Lower leg skin (tissue), 4 donors: ENCODE results near the gene BZW2. TPM values are rescaled to one million over a fixed set of nuclear protein-coding genes. Genes with fewer than 3 reads are reported as not detected.

Experiments used
- DNase-seq, 2 donors: peaks; one replicate each; pipeline ENCODE4 v3.0.0-alpha.2; 2019; ENCODE audit warnings: low spot score in 2 of 2
- H3K4me3 ChIP-seq: fragments of 200-600 bp; sonication (generic); 2 replicates; pipeline ENCODE4 v1.5.1; 2017; ENCODE audit warnings: mild to moderate bottlenecking, low read depth; ENCODE audit not compliant: poor library complexity, severe bottlenecking
- POLR2A ChIP-seq, 2 donors: fragments of 450-650 bp; IDR thresholded peaks; one replicate each; pipeline ENCODE4 v1.6.1; 2016 to 2017; ENCODE audit warnings: antibody characterized with exemption in 2 of 2, mild to moderate bottlenecking in 1 of 2, moderate library complexity in 1 of 2
- WGBS, 2 donors: methylation state at CpG; one replicate each; pipeline ENCODE4 v1.1.5; 2018; 5-methylcytosine and 5-hydroxymethylcytosine counted together
- intact Hi-C: fragments of 100-400 bp; cut with DNase I; formaldehyde crosslinking; loops from one replicate; pipeline ENCODE4 v1.15.0; 2023; ENCODE audit warnings: low total_unique reads
- total RNA-seq, 4 donors: library from RNA; depleted of rRNA; stranded (reverse); fragments of >200 nt; gene quantifications; one replicate each; pipeline ENCODE4 v1.1.0, GENCODE V29; 2016
- TF ChIP-seq, protein P1 (sequence below), 3 donors: fragments of 450-650 bp; IDR thresholded peaks; one replicate each; pipeline ENCODE4 v1.5.1; 2016; ENCODE audit warnings: antibody characterized with exemption in 3 of 3, mild to moderate bottlenecking in 3 of 3, moderate library complexity in 2 of 3

The BZW2 gene
- total RNA-seq, 4 donors from 2014 or later = 51.3 to 82.2 (median 68.0) TPM

DNA sequence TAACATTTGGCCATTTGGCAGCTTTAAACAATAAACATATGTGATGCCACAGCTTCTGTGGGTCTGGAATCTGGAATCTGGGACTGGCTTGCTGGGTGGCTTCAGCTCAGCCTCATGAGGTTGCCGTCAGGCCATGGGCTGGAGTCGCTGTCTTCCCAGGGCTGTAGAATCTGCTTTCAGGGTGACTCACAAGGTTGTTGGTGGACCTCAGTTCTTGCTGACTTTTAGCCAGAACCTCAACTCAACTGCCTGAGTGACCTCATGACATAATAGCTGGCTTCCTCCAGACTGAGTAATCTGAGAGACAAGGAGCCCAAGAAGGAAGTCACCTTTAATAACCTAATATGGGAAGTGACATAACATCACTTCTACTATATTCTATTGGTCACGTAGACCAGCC lies 63.0 kb downstream of the BZW2 start:
- DNase-seq = no peak
- TF ChIP-seq POLR2A (IDR thresholded peaks at IDR 0.05) = no peak
- TF ChIP-seq, protein P1, sequence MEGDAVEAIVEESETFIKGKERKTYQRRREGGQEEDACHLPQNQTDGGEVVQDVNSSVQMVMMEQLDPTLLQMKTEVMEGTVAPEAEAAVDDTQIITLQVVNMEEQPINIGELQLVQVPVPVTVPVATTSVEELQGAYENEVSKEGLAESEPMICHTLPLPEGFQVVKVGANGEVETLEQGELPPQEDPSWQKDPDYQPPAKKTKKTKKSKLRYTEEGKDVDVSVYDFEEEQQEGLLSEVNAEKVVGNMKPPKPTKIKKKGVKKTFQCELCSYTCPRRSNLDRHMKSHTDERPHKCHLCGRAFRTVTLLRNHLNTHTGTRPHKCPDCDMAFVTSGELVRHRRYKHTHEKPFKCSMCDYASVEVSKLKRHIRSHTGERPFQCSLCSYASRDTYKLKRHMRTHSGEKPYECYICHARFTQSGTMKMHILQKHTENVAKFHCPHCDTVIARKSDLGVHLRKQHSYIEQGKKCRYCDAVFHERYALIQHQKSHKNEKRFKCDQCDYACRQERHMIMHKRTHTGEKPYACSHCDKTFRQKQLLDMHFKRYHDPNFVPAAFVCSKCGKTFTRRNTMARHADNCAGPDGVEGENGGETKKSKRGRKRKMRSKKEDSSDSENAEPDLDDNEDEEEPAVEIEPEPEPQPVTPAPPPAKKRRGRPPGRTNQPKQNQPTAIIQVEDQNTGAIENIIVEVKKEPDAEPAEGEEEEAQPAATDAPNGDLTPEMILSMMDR (IDR thresholded peaks at IDR 0.05) = no peak
- intact Hi-C loops = no loop called here
- WGBS, 2 donors = 72 to 77% methylated on average over 3 of the region's 3 CpGs
- H3K4me3 ChIP-seq = no peak overlapping the region

DNA sequence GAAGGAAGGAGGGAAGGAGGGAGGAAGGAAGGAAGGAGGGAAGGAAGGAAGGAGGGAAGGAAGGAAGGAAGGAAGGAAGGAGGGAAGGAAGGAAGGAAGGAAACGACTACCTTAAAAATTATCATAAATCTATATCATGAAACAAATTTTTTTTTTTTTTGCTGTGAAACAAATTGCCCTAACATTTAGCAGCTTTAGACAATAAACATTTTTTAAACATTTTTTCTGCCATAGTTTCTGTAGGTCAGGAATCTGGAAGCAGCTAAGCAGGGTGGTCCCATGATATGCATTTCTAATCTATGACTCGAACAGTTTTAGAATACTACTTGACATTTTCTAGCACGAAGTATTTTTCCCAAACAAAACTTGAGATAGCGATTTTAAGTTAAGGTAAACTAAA lies 64.7 kb downstream of the BZW2 start:
- DNase-seq = no peak
- H3K4me3 ChIP-seq = no peak overlapping the region
- WGBS, 2 donors = 71 to 86% methylated on average over 4 of the region's 4 CpGs

DNA sequence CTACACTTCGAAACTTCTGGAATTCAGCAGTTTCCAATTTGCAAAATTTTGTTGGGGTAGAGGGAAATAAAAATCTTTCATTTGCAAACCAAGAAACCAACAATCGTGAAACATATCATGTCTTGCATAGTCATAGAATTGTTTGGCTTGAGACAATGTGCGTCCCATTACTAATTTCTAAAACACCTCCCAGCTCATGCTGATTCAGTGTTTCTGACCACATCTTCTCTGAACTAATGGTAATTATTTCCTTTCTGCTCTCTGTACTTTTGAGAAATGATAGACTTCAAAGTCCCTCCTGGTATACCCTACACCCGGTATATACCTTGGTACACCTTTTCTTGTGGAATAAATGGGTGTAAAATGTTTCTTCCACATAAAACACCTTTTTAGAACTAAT lies 65.7 kb downstream of the BZW2 start:
- intact Hi-C loops = no loop called here
- no peak for DNase-seq
- H3K4me3 ChIP-seq = no peak overlapping the region
- no peak for TF ChIP-seq POLR2A (IDR thresholded peaks at IDR 0.05)
- TF ChIP-seq, protein P1 (IDR thresholded peaks at IDR 0.05) = no peak
- WGBS, 2 donors = 85 to 90% methylated on average over 4 of the region's 4 CpGs

More for the DNA sequence above, 64.7 kb downstream of the BZW2 start:
- TF ChIP-seq, protein P1 (IDR thresholded peaks at IDR 0.05) = no peak
- no peak for TF ChIP-seq POLR2A (IDR thresholded peaks at IDR 0.05)
- intact Hi-C loops = no loop called here

DNA sequence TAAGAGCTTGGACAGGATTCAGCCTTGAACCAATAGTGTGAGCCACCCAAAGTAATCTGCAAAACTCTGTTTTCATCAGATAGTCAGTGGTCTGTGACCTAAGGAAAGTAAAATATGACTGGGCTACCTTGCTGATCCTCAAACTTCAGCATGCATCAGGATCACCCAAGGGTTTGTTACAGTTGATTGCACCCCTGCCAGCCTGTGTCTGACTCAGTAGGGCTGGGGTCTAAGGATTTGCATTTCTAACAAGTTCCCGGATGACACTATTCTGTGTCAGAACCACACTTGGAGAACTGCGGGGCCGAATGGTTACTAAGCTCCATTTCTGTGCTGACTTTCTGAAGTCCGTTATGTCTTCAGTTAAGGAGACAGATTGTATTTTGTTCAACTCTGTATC lies 66.9 kb downstream of the BZW2 start:
- DNase-seq = no peak
- H3K4me3 ChIP-seq = no peak overlapping the region
- intact Hi-C loops = no loop called here
- TF ChIP-seq, protein P1 (IDR thresholded peaks at IDR 0.05) = no peak
- no peak for TF ChIP-seq POLR2A (IDR thresholded peaks at IDR 0.05)
- 93 to 98% methylated on average over 4 of the region's 4 CpGs for WGBS, 2 donors

DNA sequence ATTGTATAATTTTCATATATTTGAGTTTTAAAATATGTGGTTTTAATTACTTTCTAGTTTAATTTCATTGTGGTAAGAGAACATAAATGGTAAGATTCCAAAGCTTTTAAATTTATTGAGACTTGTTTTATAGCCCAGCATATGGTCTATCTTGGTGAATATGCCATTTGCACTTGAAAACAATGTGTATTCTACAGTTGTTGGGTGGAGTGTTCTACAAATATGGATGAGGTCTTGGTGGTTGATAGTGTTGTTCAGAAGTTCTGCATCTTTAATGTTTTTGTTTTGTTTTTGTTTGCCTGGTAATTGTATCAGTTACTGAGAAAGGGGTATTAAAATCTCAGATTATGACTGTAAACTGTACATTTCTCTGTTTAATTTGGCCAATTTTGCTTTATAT lies 69.9 kb downstream of the BZW2 start:
- DNase-seq = no peak
- H3K4me3 ChIP-seq = no peak overlapping the region
- intact Hi-C loops = no loop called here
- TF ChIP-seq POLR2A (IDR thresholded peaks at IDR 0.05) = no peak

DNA sequence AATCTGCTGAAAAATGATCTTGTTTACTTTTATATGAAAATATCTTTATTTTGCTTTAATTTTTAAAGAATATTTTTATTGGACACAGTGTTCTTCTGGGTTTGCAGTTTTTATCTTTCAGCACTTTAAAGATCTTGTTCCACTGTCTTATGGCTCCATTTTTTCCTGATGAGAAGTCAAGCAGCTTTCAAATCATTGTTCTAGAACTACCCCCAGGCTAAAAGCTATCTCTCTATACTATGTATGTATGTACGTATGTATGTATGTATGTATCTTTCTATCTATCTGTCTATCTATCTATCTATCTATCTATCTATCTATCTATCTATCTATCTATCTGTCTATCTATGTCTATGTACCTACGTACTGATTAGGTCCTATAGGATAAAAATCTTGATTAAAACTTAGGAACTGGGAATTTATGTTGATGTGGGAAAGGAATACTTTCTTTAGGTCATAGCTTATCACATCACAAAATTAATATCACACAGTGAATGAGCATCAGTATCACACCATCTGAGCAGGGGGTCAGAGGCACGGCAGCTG lies 72.2 kb downstream of the BZW2 start:
- DNase-seq = no peak
- TF ChIP-seq POLR2A (IDR thresholded peaks at IDR 0.05) = no peak
- TF ChIP-seq, protein P1 (IDR thresholded peaks at IDR 0.05) = no peak
- WGBS, 2 donors = 86 to 88% methylated on average over 3 of the region's 3 CpGs
- intact Hi-C loops = no loop called here
- no peak overlapping the region for H3K4me3 ChIP-seq
